ENCODE data around the gene NR4A3.

NR4A3 gene

DNA sequence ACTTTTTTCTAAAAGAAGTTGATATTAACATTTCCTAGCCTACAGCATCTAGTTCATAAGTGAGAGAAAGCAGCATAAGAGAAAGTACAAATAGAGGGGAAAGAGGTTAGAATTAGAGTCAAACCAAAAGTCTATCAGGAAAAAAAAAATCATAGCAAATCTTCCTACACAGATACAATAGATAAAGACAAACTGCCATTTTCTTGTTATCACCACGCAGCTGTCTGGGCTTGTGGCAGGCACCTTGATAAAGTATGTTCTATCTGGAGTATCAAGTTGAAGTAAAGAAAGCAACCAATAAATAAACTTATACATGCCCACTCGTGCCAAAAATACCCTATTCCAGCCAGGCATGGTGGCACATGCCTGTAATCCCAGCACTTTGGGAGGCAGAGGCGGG is 5.3 kb upstream of the NR4A3 start:
- no peak for DNase-seq

DNA sequence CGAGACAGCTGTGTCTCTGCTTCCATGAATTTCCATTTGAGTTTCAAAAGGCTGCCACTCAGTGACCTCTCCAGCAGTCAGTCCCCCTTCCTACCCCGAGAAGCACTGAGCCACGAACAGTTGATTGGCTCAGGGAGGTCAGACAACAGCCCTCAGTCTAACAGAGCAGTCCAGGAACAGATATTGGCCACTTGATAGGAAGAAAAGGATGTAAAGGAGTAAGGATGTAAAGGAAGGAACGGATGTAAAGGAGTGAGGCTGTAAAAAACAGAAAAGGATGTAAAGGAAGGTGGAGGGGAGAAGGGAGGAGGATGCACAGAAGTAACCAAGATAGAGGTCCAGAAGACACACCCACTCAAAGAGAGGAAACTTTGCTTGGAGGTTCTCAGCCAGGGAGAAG is 3.2 kb upstream of the NR4A3 start:
- no peak for DNase-seq

- DNase-seq: peak; percentile 97
Observed at GRCh38 chr9:99819123-99819855, 2.4 kb upstream of the NR4A3 start.

DNA sequence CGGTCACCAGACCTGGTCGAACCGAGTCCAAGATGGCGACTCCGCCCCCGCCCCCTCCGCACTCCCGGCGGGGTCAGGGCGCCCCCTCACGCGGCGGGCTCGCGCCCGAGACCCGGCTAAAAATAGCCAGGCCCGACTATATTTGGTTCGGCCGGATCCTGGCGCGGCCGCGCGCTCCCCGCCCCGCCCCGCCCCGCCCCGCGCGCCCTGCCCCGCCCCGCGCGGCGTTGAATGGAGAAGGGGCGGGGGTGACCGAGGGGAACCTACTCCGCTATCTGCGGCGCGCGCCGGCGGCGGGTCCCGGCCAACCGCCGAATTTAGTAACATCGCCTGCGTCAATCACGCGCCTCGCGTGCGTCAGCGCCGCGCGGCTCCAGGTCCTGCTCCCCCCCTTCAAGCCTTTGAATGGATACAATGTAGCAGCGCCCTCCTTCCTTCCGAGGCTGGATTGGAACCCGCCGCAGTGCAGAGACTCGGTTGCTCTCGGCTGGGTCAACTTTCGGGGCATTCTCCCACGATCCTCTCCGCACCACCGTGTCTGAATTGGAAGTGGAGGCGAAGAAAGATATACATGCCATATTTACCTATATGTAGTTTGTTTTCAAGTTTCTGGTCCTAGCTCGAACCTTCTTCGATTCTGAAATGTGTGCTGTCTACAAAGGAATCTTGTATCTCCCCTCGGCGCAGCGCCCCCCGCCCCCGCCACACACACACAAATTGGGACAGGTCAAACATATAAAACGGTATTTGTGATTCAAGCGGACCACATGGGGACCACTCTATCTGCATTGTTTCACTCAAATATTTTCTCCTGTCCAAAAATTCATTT is 1.6 kb upstream of the NR4A3 start:
- peak; percentile 92 for DNase-seq

DNA sequence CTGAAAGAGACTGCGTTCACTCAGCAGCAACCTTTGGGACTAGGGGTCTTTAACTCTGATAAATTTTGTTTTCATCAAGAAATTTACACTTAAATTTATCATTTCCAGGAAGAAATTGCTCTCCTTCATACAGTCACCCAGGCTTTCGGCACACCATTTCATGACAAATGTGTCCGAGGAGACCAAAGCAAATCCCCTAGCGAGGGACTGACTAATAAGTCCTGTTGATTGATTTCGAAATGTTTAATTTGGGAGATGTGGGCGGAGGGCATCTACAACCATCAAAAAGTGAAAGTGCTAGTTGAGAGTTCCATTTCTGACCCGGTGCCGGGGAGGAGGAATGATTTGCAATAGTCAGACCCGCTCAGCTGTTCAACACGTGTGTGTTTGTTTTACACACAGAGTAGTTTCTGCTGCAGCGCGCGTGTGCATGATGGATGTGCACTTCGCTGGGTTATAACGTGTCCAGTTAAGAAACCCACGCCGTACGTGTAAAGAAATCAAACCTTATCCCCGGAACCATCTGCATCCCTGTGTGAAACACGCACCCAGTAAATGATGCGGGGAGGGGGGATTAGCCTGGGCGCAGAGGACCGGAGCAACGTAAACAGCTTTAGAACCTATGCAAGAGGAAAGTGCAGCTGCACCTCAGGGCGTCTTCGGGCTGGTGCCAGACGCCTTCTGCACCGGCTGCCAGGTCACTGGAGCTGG is 845 bp upstream of the NR4A3 start:
- DNase-seq: peak; percentile 54

GRCh38 chr9:99822109-99822805 is 572 bp downstream of the NR4A3 start:
- no peak for DNase-seq

- peak; percentile 5 for DNase-seq
Observed at GRCh38 chr9:99822806-99823591, 1.3 kb downstream of the NR4A3 start.

- DNase-seq: no peak
Observed at GRCh38 chr9:99823681-99824377, 2.1 kb downstream of the NR4A3 start.

DNA sequence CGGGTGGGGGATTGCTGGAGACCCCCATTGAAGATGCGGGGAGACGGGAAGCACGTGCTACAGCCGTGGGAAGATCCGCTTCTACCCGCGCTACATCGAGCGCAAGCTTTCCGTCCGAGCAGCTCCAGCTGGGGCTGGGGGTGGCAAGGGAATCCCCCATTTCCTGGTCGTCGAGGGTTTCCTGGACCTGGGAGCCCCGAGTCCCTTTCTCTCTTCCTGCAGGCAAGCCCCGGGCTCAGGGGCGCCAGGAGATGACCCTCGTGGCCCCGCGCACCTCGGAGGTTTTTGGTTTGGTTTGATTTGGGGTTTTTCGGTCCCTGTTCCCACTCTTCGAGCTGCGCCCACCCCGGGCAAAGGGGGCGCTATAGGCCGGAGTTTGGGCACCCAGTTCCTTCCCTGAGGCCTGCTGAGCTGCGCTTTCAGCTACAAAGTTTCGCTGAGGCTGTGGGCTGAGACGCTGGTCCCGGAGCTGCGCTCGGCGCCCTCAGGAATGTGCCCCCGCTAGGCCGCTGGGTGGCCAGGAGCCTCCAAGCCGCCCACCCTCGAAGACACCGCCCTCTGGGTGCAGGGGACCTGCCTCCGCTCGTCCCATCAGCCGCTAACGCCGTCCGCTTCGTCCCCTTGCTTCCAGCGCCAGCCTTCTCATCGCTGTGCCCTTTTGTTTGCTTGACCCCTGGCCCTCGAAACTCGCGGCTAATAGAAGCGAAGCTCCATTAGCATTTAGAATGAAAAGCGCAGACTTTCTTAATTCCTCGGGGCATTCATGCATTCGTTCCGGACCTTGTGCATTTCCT is 2.9 kb downstream of the NR4A3 start:
- peak; percentile 30 for DNase-seq

DNA sequence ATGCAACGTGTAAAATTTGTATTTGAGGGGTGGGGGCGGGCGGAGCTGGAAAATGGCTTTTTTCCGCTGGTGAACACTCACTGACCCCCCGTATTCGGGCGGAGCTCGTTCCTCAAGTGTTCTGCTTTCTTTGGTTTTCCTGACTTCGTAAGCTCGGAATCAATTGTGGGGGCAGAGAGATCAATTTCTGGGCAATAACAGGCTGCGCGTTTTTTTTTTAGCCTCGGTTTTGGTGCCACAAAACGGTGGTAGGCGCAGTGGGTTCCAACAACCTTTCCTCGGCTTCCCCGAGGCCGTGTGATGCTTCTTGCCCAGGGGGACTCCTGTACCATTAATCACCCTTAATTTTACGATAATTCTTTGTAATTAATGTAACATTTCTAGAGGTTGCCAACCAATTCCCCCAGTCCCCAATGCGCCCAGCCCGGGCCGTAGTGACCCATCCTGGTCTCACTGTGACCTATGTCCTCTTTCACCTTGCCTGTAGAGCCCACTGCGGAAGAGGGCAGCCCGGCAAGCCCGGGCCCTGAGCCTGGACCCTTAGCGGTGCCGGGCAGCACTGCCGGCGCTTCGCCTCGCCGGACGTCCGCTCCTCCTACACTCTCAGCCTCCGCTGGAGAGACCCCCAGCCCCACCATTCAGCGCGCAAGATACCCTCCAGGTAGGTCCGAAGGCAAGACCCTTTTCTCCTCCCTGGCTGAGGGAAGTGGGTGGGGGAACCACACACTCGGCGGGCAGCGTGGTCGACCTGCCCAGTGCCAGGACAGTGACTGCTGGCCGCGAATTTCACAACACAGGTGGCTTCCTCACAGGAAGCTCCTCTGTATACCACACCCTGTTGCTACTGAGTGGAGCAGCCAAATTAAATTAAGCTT is 3.7 kb downstream of the NR4A3 start:
- no peak for DNase-seq

GRCh38 chr9:99826579-99826978 is 4.9 kb downstream of the NR4A3 start:
- DNase-seq: no peak

GRCh38 chr9:99827244-99827643 is 5.6 kb downstream of the NR4A3 start:
- no peak for DNase-seq

- DNase-seq: no peak
Observed at GRCh38 chr9:99828054-99828416, 6.3 kb downstream of the NR4A3 start.

GRCh38 chr9:99828417-99829176 is 6.9 kb downstream of the NR4A3 start:
- DNase-seq: no peak

DNA sequence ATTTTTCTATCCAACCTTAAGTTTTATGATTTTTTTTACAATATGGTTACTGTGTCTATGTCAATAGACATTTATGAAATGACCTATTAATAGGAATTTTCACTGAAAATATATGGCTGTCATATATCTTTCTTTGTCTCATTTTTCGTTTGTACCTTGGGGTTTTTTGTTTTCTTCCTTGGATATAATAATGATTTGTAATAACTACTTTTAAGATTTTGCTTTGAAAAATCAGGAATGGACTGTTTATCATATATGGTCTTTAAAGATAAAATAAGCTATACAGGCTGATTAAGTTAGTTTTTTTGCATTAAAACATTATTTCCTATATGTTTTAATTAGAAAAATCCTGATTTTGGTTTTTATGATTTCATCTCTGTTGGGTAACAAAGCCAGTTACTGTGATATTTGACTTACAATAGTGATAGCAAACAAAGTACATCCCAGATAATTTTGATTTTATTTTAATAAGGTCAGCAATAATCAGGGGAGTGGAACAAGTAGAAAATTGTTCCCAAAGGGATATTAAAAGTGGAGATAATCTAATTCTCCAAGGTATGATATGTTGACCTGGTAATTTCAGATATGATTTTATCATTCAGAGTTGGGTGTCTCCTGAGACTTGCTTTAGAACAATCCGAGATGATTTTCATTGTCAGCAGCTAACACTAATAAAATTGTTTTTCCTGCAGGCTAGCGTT is 10.3 kb downstream of the NR4A3 start:
- DNase-seq: no peak

GRCh38 chr9:99832558-99832864 is 10.8 kb downstream of the NR4A3 start:
- DNase-seq: no peak

DNA sequence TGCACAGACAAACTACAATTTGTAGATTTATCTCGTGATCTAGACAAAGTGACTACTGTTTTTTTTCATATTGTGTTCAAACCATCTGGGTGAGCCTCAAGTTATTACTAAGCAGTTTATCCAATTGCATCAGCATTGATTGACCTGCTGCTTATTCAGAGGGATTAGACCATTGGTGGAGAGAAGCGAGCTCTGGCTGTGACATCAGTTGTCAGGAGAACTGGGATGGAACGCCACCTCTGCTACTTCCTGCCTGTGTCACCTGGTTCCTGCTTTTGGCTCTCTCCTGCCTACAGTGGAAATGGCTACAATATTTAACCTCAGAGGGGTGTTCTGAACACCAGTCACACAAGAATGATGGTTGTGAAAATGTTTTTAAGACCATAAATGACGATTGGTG is 12.1 kb downstream of the NR4A3 start:
- no peak for DNase-seq

DNA sequence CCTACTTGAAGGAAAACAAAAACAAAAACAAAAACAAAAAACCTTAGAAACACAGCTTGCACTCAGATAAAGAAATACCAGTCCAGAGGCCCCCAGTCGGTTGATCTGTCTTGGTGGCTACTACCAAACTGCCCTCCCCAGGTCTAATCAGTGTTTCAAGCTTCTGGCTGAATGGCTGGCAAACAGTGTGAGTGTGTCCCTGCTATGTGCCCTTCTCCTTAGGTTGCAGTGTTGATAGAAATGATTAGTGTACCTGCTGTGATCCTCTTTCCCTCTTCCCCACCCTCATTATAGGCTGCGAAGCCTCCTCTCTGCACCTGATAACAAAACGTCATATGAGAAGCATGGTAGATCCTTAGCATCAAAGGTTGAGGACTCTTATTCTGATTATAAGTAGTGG is 12.8 kb downstream of the NR4A3 start:
- DNase-seq: no peak

DNA sequence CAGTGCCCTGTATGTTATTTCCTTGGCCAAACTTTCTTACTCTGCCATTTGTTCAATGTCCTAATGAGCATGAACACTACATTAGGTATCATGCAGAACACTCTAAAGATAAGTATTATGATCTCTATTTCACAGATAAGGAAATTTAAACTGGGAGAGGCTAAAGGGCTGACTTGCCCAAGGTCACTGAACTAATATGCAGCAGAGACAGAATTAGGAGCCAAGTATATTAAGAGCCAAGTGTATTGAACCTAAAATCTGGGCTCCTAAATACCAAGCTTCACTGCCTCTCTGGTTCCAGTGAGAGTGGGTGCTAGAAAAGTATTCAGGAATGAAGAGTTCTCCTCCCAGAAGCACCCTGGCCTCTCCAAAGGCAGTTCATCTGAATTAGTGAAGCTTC is 13.5 kb downstream of the NR4A3 start:
- no peak for DNase-seq

All from GF-D8 (cell line).